GM18511 (cell line): Measurements from ENCODE around the gene MGAT5.

Experiments used
- ATAC-seq: cut with Tn5 transposase; IDR thresholded peaks from one replicate; pipeline ENCODE4 v1.9.1; 2021; ENCODE audit warnings: mild to moderate bottlenecking, moderate library complexity; ENCODE audit not compliant: unreplicated experiment

Gene MGAT5

DNA sequence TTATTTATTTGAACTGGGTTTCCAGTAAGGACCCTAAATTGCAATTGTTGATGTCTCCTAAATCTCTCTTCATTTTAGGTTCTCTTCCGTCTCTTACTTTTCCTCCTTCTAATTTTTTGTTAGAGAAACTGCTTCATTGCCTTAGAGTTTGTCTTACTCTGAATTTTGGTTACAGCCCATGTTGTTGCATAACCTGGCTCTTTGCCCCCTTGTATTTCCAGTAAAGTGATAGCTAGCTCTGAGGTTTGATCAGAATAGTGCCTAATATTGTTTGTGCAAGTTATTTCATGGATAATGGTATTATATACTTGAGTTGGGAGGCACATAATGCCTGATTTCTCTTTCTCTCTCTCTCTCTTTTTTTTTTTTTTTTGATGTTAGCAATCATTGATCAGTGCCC is 71.8 kb downstream of the MGAT5 start:
- no peak for ATAC-seq

DNA sequence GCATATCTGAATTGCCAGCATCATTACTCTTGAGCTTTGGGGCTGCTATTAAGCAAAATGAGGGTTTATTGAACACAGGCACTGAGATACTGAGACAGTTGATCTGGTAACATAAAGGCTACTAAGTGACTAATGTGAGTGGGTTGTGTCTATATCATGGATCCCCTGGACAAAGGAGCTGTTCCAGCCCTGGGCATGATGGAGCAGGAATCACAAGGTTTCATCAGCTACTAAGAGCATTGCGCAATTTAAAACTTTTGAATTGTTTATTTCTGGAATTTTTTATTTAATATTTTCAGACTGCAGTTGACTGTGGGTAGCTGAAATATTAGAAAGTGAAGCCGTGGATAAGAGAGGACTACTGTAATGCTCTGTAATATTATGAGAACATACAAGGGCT is 73.5 kb downstream of the MGAT5 start:
- ATAC-seq = no peak

DNA sequence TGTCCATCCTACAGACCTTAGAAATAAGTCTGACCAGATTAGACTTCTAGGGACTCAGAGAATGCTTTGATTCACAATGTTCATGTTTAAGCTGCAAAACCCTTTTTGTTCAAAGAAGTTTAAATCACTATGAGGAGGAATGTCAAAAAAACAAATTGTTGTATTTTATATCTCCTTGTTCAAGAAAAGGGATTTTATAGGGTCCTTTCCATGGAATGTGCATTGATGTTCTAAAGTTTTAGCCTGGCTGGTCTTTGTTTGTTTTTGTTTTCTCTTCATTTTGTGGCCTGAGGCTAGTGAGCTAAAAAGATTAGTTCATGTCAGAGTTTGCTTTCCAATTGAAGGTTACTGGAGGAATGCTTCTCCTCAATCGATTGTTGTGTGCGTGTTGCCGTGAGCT is 77.2 kb downstream of the MGAT5 start:
- no peak for ATAC-seq

DNA sequence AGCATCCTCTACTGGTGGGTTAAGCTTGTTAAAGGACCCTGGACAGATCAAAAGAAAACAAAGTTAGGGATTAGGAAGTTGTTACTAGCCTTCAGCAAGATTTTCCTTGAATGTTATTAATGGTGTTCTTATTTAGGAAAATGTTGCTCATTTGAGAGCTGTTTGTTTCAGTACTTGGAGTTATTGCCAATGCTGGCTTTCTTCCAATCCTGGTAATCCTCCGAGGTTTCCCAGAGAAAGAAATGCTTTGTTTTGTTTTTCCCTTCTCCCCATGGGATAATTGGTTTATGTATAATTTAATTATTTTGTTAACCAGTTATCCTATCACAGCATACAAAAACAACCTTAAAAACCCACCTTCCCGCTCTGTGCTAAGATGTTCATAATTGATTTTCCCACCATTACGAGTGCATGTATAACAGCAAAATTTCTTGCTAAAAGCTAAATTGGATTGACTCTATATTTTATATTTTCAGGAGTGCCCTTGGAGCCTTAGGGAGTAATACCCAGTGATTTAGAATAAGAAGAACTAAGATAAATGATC is 79.8 kb downstream of the MGAT5 start:
- no peak for ATAC-seq

DNA sequence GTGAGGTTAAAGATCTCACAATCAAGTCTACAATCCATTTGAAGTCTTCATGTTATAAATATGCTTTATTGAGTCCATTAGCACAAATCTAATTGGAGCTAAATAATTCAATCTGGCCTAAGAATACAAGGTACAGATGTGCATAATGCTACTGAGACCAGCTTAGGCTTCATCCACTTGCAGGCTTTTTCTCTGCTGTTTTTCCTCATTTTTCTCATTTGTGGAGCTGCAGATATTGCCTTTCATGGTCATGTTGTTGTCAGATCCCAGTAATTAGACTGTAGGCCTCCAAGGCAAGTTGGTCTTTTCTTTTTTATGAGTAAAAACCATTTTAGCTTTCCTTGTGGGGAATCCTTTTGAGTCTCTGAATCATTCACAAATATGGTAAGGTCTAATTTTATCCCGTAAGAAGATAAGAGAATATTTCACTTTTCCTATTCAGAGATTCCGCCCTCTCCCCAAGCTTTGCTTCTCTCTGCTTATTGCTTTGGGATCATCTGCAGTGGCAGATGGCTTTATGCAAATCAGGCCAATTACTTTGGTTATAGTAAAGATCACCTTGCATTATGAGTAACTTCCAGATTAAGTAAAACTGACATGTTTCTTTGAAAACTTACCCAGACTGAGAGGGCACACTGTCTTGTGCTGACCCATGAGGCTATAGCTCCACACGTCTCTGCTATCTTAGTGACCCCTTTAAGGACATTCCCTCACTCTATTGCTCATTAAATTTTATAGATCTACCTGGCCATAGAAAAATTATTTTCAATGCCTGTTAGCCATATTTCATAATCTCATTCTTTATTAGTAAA is 80.9 kb downstream of the MGAT5 start:
- no peak for ATAC-seq

DNA sequence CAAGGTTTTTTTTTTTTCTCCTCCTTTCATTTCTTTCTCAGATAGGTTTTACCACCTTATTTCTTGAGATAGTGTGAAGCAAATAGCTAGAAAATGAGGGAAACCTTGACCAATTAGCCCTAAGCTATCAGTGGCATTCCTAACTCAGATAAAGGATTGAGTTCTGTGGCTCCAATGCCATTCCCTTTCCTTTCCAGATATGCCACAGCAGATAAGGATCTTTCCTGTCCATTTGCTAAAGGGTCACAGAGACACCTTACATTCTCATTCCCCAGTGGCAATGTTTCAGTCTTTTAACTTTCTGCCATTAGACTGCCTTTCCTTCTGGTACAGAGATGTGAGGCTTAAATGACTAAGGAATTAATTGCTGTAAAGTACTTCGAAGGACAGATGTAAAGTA is 81.7 kb downstream of the MGAT5 start:
- no peak for ATAC-seq

DNA sequence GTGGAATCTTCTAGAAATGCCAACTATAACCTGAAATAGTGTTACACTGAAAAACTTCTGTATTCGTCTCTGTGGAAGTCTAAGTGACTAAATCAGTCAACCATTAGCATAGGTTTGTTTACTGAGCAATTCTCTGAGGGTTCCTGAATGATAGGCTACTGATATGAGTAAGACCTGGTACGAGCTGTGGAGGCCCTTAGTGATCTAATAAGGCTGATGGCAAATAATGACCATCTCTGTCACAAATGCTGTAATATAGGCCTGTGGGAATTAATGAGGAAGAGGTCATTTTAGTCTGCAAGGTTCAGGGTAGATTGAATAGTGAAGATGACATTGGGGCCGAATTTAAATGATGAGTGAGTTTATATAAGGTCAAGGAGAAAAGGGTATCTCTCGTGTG is 82.5 kb downstream of the MGAT5 start:
- peak; percentile 98 for ATAC-seq

DNA sequence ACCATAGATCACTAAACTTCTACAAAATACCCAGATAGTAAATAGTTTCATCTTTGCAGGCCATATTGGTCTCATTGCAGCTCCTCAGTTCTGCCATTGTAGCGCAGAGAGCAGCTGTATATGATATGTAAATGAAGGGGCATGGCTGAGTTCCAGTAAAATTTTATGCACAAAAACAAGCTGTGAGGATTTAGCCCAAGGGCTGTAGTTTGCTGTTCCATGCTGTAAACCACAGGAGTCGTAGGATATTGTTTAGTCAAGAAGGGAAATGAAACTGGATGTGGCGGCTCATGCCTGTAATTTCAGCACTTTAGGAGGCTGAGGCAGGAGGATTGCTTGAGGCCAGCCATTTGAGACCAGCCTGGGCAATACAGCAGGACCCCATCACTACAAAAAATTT is 83.0 kb downstream of the MGAT5 start:
- no peak for ATAC-seq

DNA sequence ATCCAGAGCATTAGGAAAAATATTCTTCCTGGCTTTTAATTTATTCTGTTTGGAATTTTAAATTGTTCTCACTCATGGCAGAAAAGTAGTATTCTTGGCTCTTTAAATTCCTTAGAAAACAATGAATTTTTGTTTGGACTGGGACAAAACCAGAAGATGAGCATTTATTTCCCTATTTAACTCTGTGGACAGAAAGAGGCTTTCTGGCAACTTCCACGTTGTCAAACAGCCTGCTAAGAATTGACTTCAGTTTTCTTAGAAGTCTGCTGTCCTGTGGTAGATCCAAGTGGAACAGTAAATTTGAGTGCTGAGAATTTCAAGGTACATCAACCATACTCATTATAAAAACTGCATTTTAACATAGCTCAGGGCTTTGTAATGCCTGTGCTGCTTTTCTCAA is 83.8 kb downstream of the MGAT5 start:
- ATAC-seq = no peak

DNA sequence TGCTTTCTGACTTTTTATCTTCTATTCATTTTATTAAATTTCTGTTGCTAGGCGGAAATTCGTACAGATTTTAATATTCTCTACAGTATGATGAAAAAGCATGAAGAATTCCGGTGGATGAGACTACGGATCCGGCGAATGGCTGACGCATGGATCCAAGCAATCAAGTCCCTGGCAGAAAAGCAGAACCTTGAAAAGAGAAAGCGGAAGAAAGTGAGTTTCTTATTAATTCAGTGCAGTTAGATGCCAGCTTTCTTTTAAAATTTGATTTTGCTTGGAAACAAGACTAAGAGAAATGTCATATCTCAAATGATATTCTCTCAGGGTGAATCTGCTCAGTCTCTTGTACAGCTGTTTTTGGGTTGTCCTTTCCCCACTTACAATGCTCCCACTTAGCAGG is 84.3 kb downstream of the MGAT5 start:
- ATAC-seq = no peak

DNA sequence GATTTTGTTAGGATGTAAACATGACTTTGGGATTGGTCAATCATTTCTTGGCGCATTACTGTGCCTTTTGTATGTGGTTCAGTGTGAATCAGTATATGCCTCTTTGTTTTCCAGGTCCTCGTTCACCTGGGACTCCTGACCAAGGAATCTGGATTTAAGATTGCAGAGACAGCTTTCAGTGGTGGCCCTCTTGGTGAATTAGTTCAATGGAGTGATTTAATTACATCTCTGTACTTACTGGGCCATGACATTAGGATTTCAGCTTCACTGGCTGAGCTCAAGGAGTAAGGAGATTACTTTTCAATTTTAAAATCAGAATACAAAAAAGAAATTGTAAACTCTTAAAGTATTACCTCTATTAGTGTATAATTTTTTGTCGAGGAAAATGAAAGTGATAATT is 87.6 kb downstream of the MGAT5 start:
- no peak for ATAC-seq

DNA sequence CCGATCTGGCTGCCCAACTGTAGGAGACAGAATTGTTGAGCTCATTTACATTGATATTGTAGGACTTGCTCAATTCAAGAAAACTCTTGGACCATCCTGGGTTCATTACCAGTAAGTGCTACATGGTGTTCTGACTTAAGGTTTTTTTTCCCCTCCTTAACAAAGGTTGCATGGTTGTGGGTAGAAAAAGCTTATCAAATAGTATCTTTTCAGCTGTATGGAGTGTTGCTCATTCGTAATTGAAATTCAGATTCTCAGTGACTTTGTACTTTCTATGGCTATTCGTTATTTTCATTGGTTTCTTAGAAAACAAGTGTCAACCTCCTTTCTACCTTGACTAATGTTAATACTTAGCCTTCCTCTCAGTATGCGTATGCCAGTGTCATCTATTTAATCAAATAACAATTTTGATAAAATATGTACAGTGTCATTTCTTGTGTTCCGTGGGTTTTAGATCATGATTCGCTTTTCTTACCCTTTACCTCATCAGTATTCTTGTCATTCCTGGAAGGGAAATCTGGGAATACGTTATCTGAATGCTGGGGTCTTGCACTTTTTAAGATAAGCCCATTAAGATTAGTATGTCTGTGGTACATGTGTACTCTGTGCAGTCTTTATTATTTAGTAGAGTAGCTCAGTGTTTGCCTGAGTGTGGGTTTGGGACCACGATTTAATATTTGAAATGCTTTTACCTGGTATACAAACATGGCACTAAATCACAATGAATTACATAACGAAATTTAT is 91.3 kb downstream of the MGAT5 start:
- no peak for ATAC-seq

DNA sequence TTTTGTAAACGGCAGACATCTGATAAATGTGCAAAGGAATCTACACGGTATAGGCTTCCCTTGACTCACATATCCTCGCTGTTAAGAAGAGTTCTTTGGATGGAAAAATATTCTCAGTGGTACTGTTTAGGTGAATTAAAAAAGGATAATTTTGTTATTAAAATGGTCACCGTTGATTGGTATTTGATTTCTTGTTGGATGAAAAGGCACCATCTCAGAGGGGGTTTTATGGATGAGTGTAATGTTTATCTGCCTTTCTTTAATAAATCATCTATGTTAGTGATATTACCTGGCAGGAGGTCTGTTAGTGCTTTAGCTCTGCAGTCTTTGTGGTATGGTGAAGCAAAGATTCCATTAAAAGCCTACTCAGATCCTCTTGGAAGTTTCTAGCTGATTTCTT is 92.3 kb downstream of the MGAT5 start:
- ATAC-seq = no peak

DNA sequence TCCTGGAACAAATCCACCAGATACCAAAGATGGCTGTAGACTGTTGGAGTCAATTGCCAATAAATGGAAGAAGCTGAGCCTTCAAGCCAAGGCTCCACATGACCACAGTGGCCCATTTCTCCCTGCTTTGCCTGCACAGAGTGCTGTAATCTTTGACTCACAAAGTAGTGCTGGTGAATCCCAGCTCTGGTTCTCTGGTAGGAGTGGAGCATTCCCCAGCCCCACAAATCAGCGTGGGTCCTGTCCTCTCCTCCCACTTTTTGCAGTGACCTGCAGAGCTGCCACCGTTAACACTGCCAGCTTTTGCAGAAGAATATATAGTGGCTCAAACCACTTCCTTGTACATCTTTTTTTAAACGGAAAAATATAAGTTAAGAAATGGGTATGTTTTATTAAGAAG is 93.9 kb downstream of the MGAT5 start:
- ATAC-seq = no peak

DNA sequence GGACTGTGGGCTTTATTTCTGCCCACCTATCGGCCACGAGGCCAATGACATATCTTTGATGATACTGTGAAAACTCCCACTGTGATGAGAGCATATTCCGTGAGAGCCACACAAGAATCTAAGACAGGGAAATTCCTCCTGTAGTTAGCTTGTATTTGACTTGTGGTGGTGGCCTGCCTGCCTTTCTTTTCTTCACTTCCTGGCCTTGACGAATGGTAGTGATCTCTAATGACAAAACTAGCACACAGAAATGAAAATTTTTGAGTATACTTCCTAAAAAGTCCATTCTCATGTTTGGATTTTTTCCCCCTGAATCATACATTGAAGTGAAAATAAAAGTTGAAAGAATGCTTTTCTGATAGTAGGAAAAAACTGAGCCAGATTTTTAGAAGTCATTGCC is 94.4 kb downstream of the MGAT5 start:
- ATAC-seq = no peak

DNA sequence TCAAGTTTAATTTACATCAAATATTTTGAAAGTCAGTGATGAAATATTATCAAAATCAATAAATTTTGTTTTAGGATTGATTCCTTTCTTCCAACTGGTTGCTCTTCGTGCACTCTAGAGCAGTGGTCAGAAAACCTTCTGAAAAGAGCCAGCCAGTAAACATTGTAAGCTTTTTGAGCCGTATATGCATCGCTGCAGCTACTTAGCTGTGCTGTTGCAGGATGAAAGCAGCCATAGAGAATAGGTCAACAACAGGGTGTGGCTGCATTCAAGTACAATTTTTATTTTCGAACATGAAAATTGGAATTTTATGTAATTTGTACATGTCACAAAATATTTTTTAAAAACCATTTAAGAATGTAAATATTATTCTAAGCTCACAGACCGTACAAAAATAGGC is 94.9 kb downstream of the MGAT5 start:
- no peak for ATAC-seq

DNA sequence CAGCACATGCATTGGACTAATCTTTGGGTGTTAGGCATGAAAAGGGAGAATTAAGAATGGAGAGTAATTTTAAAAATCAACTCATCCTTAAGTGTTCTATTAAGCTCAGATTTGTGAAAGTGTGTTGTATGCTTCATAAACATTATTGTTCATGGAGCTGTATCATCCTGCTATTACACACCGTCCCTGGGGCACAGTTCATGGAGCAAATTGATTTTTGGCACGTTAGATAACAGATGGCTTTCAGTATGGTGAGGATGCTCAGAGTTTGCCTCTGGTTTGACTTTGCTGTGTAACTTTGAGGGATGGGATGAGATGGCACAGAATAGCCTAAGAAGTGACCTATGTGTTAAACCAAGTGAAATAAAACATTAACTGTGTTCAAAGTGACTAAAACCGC is 97.1 kb downstream of the MGAT5 start:
- no peak for ATAC-seq

DNA sequence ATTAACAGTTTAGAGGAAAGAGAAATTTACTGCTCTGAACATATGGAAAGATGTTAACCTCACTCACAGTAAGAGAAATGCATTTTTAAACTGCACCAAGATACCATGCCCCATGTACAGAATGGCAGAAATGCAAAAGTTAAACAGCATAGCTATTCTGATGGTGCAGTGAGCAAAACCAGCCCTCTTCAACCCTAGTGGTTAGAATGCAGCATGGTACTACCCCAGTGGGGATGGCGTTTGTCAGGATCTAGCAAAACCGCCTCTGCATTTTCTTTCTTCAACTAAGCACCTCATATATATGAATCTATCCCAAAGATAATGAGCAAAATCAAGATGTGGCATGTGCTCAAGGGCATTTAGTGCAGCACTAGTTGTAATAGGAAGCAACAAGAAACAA is 98.0 kb downstream of the MGAT5 start:
- no peak for ATAC-seq

DNA sequence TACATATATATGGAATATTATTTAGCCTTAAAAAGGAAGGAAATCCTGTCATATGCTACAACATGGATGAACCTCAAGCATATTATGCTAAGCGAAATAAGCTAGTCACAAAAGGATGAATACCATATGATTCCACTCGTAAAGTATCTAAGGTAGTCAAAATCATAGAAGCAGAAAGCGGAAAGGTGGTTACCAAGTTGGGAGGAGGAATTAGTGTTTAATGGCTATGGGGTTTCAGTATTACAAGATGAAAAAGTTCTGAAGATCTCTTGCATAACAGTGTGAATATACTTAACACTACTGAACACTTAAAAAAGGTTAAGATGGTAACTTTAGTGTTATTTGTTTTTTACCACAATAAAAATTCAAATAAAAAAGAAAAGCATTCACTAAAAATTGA is 99.0 kb downstream of the MGAT5 start:
- ATAC-seq = peak; percentile 78

DNA sequence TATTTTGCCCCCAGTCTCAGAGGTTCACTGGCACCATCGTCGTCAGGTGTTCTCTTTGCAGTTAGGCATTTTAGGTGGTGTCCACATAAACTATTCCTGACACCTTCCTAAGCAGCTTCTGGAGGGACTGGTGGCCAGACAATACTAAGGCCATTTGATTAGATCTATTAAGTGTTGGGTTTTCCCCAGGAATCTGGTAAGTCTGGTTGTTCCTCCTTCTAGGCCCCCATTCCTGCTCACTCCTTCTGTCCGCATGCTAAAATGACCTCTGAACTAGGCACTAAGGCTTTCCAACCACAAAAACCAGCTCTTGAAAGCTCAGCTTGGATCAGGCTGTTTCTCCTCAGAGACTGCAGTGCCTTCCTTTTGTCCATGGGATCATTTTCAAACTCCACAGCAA is 100.7 kb downstream of the MGAT5 start:
- no peak for ATAC-seq

DNA sequence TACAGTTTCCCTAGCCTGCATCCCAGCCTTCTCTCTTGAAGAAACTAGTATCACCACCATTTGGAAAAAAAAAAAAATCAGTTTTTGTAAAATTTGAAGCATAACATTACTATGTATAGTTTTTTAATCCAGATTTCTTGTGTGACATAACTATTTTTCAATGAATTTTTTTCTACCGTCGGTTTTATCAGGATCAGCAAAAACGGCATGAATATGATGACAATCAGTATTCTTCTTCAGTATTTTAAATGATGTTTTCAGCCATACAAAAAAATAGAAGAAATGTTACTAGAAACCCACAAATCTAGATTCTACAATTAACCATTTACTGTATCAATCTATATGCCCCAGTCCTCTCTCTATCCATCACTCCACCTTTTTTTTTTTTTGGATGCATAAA is 103.9 kb downstream of the MGAT5 start:
- no peak for ATAC-seq

DNA sequence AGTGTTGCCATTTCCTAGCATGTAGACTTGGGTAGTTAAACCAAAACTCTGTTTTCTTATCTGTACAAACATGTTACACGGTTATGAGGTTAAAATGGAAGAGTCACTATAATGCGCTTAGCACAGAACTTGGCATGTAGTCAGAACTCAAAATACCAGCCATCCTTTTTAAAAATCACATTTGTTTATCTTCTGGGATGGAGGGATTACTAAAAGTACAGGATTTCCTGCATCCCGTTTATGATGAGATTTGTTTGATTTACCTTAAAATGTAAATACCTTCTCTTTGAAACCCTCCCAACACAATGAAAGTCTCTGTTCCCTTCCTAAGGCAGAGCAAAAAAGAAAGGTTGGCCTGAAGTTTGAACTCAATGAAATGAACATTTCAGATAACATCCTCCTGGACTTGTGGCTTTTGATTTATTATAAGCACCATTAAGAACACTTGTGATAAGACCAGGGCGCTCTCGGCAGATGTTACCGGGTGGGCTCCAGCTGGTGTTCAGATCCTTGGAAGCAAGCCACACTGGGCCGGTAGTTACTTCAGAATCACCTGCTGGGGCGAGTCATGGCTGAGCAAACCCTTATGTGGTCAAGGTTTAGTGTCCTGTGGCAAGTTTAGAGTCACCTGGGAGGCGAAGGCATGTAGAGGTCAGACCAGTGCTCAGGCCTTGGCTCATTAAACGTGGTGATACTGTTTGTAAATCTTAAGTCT is 105.7 kb downstream of the MGAT5 start:
- ATAC-seq = no peak
